ENCODE measurements around the gene FCSK.

Gene FCSK

DNA sequence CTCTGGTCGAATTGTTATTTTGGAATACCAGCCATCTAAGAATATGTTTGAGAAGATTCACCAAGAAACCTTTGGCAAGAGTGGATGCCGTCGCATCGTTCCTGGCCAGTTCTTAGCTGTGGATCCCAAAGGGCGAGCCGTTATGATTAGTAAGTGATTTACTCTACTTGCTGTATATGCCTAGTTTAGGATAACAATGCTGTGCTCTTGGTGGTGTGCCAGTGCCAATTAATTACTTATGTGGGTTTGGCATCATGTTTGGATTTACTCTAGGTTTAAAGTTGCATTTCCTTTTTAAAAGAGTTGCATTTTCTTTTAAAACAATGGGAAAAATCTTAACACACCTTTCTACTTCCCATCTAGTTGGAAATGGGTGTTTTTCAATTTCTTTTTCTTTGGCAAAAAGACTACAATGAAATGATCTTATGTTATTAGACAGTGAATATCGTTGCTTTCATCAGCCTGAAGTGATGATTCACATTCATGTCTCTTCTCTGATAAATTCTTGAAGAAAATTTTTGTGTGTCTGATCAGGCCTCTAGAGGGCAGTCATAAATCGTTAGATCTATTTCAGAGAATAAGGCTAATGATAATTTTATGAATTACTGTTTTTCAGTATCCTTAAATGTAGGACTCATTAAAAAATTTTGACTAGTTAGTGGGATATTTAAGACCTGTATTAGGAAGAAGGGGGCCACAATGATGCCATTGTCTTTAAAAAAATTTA is 74.8 kb downstream of the FCSK start:
- DNase-seq = no peak
